HuH-7 (cell line): Measurements from ENCODE around the gene SLC5A6.

Experiments used
- DNase-seq: peaks from one replicate; pipeline ENCODE4 v3.0.0; 2011; ENCODE audit warnings: low spot score

Gene SLC5A6

DNA sequence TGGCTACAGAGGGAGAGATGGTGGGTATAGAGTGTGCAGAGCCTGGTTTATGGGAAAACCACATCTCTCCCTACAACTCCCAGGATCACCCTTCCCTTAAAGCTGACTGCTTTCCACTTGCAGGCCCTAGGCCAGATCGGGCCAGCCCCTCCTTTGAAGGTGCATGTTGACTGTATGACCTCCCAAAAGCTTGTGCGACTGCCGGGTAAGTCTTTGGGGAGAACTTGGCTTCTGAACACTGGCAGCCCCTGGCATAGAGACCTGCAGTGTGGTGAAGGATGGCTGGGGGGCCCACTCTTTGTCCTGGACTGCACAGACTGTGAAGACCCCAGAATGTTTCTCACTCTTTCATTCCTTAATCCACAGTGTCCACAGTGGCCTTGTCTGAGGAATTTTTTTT, 24.6 kb upstream of the SLC5A6 start:
- no peak for DNase-seq

DNA sequence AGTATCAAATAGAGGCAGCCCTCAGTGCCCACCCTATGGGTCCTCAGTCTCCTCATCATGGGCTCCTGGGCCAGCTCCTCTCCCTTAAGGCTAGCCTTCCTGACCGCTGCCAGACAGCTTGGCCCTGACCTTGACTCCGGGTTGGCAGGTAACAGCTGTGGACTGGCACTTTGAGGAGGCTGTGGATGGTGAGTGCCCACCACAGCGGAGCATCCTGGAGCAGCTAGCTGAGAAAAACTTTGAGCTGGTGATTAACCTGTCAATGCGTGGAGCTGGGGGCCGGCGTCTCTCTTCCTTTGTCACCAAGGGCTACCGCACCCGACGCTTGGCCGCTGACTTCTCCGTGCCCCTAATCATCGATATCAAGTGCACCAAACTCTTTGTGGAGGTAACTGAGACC, 24.1 kb upstream of the SLC5A6 start:
- no peak for DNase-seq

DNA sequence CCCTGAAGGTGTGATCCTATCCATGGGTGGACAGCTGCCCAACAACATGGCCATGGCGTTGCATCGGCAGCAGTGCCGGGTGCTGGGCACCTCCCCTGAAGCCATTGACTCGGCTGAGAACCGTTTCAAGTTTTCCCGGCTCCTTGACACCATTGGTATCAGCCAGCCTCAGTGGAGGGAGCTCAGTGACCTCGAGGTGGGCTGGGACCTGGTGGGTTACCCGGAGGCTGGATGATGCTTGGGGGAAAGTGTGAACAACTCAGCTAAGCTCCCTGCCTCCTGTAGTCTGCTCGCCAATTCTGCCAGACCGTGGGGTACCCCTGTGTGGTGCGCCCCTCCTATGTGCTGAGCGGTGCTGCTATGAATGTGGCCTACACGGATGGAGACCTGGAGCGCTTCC, 21.3 kb upstream of the SLC5A6 start:
- no peak for DNase-seq

DNA sequence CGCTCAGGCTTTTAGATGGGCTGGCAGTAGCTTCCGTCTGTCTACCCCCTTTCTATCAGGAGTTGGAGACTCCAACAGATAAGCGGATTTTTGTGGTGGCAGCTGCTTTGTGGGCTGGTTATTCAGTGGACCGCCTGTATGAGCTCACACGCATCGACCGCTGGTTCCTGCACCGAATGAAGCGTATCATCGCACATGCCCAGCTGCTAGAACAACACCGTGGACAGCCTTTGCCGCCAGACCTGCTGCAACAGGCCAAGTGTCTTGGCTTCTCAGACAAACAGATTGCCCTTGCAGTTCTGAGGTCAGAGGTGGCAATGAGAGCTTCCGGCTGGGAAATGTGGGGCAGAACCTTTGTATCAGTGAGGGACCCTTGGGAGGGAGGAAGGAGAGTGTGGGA, 19.9 kb upstream of the SLC5A6 start:
- no peak for DNase-seq

DNA sequence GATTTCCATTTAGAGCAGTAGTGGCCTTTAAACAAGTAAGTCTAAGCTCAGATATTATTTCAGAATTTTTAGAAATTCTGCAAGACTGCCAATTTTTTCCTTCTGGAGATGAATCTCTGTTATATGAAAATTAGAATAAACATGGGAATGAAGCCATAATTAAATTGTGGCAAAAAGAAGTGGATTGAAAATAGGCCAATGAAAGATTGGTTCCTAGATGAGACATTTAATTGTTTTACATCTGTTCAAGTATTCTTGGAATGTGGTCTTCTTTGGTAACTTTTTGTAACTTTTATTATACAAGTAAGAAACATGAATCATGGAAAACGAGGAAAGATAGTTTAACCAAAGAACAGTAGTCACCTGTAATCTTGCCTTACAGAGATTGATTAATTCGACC, 15.4 kb upstream of the SLC5A6 start:
- DNase-seq, result no peak

DNA sequence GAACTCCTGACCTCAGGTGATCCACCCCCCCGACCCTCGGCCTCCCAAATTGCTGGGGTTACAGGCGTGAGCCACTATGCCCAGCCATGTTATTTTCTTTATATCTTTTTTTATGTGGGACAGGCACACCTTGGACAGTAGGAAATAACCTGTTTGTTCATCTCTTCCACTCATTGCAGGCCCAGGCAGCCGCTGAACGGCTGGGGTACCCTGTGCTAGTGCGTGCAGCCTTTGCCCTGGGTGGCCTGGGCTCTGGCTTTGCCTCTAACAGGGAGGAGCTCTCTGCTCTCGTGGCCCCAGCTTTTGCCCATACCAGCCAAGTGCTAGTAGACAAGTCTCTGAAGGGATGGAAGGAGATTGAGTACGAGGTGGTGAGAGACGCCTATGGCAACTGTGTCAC, 13.5 kb upstream of the SLC5A6 start:
- no peak for DNase-seq

DNA sequence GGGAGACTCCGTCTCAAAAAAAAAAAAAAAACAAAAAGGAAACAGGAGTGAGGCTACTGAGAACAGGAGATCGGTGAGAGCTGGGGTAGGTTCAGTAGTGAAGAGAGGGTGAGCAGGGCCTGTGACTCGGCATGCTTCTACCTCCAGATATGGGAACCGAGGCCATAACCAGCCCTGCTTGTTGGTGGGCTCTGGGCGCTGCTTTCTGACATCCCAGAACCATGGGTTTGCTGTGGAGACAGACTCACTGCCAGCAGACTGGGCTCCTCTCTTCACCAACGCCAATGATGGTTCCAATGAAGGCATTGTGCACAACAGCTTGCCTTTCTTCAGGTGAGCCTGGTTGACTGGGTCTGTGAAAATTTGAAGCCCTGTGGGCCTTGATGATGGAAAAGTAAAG, 11.3 kb upstream of the SLC5A6 start:
- DNase-seq, result no peak

DNA sequence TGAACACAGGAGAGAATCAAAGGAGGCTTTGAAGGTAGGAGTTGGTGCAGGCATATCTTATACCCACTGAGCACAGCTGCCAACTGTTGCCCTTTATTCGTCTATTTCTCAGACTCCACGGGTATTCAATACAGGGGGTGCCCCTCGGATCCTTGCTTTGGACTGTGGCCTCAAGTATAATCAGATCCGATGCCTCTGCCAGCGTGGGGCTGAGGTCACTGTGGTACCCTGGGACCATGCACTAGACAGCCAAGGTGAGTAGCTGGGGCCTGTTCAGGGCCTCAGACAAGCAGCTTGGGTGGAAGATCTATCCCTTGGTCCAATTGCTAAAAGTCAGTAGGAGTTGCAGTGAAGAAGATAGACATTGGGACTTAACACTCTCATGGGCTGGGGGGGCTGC, 10.3 kb upstream of the SLC5A6 start:
- DNase-seq, result no peak

DNA sequence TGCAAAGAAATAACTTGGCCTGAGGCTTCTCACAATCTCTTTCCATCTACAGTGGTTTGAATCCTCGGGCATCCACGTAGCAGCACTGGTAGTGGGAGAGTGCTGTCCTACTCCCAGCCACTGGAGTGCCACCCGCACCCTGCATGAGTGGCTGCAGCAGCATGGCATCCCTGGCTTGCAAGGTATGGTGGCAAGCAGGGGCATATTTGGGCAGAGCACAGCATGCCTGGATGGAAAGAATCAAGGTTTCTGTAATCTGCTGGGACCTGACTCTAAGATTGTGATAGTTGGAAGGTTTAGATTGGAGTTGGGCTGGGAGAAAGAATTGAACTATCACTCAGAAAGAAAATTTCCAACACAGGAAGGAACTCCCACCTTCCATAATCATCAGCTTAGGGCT, 9.1 kb upstream of the SLC5A6 start:
- no peak for DNase-seq

DNA sequence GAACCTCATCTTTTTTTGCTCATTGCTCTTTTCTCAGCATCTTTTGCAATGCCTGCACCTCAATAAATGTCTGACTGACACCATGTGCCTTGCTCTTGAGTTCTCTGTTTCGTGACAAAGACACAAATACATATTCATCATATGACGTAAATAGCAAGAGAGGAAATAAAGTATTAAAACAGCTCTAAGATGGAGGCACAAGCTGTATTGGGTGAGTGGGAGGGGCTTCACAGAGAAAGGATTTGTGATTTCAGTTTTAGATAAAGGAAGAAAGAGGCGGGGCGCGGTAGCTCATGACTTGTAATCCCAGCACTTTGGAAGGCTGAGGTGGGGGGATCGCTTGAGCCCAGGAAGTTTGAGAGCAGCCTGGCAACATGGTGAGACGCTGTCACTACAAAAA, 8.0 kb upstream of the SLC5A6 start:
- DNase-seq, result no peak

DNA sequence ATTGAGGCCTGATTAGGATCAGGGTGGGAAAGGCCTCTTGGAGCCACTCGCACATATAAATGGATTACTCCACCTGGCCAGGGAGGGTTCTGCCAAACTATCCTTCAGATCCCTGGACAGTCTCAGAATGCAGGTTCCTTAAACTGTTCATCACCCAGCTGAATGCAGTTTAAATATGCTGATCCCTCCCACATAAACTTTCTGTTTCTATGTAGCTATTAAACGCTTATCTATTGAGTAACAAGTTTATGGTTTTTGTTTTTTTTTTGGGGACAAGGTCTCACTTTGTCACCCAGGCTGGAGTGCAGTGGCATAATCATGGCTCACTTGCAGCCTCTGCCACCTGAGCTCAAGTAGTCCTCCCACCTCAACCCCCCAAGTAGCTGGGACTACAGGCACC, 7.0 kb upstream of the SLC5A6 start:
- DNase-seq, result no peak

DNA sequence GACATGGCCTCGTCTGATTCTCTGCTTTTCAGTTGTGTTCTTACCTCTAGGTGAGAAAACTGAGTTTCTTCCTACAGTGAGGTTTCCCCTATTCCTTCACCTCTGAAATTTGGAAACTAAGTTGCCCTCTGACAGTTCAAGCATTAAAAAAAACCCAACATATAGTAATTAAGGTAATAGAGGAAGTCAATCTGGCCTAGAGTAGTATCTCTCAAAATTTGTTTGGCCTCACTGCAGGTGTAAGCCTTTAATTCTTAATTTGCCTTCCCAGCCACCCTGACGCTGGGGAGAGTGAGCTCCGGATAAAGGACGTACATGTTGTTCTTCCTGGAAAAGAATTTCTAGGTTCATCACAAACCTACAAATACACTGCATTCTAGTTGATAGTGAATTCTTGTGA, 6.5 kb upstream of the SLC5A6 start:
- DNase-seq, result no peak

DNA sequence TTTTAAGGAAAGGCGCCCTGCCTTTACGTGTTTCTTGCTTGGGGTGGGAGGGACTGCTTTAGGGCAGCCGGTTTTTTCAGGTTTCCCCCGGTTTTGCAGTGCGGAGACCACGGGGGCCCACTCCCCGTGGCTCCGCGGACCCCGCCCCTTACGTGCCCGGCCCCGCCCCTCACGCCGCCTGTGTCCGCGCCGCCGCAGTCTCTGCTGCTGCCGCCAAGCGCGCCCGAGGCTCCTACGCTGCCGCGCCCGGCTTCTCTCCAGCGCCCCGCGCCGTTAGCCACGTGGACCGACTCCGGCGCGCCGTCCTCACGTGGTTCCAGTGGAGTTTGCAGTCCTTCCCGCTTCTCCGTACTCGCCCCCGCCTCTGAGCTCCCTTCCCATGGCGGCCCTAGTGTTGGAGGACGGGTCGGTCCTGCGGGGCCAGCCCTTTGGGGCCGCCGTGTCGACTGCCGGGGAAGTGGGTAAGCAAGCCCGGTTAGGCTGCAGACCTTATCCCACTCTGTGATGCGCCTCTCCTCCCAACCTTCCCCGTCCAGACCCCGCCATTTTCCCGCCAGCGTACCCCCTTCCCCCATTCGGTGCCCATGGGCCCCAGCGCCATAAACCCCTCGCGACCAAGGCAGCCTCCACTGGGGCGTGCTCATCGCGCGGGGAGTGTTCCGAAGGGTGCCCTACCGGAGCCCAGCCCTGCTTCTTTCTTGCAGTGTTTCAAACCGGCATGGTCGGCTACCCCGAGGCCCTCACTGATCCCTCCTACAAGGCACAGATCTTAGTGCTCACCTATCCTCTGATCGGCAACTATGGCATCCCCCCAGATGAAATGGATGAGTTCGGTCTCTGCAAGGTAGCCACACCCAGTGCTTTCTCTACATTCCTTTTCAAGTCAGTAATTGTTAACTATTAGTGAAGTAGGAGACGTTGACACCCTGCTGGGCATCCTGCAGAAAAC, 5.4 kb upstream of the SLC5A6 start, which contains the start of gene CAD:
Gene CAD (plus strand): TSS at position 197 of the 949 bp plus-strand sequence. CDS start 183 bp downstream, at position 380.
- peak; percentile 75 for DNase-seq

DNA sequence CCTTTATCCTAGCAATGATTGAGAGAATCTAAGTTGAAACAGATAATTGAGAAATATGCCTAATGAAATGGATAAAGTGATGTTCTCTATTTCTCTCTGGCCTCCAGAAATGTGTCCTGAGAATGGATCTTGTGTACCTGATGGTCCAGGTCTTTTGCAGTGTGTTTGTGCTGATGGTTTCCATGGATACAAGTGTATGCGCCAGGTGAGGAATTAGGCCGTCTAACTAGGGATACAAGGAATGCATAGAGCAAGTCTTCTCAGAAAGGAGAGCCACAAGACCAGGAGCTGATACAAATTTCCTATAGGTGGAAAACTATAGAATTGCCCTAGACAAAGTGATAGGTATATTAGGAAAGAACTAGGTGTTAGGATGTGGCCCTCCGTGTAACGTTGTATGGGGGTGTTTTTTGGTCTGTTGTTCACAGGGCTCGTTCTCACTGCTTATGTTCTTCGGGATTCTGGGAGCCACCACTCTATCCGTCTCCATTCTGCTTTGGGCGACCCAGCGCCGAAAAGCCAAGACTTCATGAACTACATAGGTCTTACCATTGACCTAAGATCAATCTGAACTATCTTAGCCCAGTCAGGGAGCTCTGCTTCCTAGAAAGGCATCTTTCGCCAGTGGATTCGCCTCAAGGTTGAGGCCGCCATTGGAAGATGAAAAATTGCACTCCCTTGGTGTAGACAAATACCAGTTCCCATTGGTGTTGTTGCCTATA, 4.5 kb upstream of the SLC5A6 start:
- DNase-seq, result no peak

DNA sequence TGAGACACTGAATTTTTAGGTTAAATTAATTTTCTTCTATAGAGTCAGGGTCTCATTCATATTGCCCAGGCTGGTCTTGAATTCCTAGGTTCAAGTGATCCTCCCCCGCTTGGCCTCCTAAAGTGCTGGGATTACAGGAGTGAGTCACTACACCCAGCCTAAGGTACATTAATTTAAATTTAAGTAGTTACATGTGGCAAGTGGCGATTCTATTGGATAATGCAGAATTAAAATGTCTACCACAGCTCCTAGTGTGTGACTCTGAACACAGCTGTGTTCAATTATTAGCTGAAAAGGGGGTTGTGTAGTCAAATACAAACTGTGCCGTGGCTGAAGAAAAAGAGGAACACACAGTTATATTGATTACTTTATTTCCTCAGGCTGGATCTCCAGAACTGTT, 2.9 kb upstream of the SLC5A6 start:
- no peak for DNase-seq

DNA sequence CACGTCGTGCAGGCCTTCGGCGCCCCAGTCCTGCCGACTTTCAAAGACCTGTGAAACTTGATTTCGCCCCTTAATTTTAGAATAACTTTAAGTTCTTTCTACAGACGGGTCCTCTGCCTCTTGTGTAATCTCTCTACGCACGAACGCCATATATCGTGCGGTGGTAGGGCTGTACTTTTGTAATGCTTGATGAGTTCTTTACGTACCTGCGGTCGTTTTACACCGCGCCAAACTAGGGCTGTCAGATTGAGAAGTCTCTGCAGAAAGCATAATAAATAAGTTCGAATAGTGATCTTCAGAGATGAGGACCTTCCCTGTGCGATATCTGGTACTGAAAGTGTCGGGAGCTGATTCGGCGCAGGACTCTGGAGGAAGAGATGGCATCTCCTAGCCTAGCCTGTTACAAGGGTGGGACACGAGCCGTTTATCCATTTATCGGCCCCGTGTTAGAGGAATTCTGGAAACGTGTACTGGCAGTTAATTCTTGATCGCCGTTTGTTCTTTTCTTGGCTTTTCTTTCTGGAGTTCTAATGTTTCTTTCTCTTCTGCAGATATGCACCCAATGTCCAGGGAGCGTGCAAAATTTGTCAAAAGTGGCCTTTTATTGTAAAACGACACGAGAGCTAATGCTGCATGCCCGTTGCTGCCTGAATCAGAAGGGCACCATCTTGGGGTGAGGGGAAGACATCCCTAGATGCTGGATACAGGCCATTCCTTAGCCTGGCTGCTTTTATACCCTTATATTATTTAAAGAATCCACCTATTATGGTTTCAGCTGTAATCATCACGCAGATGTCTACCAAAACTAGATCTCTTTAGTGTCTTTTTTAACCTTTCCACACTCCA, 781 bp upstream of the SLC5A6 start:
- DNase-seq, result peak; percentile 43

DNA sequence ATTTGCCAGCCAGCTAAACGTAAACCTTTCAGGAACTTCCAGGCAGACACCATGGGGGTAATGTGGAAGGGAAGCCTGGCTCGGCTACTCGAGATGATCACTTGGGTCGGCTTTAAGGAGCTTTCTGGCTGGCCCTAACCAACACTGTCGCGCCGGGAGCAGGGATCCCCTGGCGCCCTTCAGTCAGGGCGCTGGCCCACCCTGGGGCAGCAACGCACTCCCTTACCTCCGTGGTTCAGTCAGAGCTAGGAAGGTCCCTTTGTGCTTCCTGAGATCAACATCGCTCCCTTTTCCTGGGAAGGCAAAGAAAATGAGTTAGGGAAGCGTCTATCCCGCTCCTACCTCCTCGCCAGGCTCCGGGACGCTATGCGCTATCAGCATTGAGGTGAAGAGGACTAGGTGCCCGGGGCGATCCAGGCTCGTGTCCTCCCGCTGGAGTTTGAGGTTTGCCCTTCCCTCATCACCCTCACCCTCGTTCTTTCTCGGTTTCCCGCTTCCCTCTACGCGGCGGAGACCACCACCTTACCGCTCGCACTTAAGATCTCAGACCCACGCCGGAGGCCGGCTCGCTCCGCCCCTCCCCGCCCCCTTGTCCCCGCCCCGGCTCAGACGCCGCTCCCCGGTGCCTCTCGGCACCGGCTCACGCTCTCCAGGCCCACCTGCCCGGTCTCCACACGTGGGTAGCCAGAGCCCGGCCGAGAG, 676 bp downstream of the SLC5A6 start:
- DNase-seq, result peak; percentile 28

DNA sequence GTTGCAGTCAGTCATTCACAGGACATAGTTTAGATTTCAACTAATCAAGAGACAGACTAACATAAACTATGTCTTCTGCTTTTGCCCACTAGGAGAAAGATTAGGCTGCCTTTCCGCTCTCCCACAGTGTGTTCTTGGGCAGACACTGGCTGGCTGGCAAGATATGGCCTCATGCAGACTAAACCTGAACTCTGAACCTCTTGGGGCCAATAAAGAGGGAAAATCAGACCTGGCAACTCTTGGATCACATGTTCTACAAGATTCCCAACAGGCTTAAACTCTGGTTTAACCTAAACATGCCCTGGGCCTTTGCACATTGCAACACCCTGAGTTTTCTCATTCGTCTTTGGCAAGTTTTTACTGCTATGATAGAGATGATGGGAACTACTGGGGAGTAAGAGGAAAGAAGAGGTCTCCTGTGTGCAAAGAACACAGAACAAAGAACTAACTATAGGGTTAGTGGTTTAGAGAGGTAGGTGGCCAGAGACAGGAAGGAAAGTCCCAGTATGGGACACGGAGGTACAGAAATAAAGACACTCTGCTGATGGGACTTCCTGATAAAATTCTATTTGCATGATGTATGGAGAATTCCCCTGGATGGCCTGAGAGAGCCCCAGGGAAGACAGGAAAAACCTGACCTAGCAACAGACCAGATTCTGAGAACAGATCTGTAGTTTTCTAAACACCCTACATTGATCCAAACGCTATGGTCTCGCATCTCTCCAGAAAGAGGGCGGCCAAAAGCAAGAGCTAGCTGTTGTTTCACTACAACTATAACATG, 2.3 kb downstream of the SLC5A6 start:
- DNase-seq, result peak; percentile 45

DNA sequence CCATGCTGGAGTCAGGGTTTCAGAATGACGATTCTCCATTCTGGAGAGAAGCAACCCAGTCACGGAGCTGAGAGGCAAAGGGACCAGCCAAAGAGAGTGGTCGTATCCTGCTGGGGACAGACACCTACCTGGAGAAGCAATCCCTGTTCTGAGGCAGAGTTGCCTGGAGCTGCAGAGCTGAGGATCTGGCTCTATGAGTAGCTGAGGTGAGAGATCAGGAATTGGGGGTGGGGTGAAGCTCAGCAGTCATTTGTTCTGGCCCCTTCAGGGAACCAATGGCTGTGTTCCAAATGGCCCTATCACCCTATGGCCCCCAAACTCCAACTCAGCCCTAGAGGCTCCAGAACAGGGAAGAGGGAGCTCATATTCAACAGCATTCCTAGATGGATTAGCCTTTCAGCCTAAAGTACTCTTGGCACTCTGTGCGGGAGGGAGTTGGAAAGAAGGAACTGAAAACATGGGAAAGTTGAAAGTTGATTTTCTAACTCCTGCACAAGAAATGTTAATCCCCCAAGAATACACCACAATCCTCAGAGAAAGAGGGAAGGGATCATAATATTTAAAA, 3.5 kb downstream of the SLC5A6 start:
- no peak for DNase-seq

DNA sequence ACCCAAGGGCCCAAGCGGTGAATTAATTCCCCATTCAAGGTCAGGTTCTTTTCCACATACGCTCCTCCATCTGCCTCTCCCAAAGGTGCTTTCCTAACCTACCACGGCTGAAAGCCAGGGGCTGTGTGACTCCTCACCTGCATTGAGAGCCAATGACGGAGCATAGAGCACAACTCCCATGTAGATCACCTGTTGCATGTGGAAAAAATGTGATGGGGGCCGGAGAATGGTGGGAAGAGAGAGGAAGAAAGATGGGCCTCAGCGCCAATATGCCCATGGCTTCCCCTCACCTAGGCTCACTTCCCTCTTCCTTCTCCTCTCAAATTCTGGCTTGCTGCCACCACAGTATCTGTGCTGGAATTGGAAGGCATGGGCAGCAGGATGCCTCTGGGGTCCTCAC, 5.7 kb downstream of the SLC5A6 start:
- DNase-seq, result no peak

DNA sequence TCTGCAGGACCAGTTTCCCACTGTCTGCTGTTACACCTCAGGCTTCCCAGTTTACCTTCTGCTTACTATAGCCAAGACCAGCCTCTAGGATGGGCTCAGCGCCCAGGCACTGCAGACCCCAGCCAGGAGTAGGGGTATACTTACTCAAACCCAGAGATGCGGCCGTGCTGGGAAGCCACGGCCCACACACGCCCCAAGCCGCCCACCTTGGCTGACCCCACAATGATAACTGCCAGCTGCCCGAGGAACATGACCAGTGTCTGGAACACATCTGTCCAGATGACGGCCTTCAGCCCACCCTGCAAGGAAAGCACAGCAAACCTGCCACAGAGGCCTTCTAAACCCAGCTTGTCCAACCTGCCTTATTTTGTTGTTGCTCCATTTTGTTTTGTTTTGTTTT, 6.9 kb downstream of the SLC5A6 start:
- no peak for DNase-seq
